ENCODE measurements around the gene ZFP82.
A peak's percentile ranks its signal among the peaks of the same experiment; 100 is the strongest.

Gene ZFP82

DNA sequence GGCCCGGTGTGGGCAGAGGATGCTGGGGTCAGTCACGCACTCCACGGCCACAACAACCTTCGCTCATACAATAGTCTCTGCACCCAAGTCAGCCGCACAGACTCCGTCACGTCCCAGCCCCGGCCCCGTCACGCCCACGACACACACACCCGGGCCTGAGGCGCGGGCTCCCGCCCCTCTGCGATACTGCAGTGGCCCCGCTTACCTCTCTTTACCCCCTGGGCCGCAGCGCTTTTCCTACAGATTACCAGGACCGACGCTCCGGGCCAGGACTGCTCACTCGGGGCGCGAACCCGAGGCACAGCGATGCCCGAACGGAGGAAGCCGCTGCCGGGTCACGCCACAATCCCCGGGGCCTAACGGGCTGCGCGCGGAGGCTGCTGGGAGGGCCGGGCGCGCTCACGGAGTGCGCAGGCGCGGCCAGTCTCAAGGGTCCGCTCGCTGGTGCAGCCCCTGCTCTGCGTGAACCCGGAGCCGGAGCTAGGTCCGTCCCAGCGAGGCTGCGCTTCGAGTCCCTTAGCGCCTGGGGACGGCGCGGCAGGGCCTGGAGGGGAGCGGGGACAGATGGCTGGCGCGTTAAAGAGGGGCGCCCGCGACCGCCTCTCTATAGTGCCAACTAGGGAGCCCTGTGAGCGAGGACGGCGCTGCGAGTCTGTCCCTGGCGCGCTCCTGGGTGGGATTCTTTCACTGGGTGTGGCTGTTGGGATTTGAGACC is at the start of gene ZFP82:
Gene ZFP82 (minus strand): TSS at position 358 of the 715 bp plus-strand sequence. CDS start 8,855 bp downstream, outside the sequence.
- peak; percentile 69 to 74 for DNase-seq

DNA sequence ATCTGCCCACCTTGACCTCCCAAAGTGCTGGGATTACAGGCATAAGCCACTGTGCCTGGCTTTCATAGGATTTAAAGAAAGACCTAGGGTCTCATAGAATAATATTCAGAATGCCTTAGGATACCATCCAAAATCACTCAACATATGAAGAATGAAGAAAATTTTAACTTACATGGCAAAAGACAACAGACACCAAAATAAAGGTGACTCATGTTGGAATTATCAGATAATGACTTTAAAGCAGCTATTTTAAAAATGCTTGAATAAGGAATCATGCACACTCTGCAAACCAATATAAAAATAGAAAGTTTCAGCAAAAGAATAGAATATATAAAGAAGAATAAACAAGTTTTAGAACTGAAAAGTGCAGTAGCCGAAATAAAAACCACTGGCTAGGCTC is 41.6 kb upstream of the ZFP82 start:
- no peak for DNase-seq

DNA sequence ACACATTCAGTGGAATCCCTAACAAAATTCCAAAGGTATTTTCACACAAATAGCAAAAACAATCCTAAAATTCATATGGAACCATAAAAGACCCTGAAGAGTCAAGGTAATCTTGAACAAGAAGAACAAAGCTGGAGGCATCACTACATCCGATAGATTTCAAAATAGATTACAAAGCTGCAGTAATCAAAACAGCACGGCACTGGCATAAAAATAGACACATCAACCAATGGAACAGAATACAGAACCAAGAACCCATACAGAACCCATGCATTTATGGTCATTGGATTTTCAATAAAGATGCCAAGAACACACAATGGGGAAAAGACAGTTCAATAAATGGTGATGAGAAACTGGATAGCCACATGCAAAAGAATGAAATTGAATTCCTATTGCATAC is 38.4 kb upstream of the ZFP82 start:
- no peak for DNase-seq

DNA sequence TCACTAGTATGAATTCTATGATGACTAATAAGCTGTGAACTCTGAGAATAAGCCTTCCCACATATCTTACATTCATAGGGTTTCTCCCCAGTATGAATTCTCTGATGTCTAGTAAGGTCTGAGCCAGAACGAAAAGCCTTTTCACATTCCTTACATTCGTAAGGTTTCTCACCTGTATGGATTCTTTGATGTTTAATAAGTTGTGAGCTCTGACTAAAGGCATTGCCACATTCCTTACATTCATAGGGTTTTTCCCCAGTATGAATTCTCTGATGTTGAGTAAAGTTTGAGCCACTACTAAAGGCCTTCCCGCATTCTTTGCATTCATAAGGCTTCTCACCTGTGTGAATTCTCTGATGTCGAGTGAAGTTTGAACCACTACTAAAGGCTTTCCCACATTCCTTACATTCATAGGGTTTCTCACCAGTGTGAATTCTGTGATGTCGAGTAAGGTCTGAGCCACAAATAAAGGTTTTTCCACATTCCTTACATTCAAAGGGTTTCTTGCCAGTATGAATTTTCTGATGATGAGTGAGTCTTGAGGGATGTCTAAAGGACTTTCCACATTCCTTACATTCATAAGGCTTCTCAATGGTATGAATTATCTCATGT is 30.7 kb upstream of the ZFP82 start:
- DNase-seq = no peak

DNA sequence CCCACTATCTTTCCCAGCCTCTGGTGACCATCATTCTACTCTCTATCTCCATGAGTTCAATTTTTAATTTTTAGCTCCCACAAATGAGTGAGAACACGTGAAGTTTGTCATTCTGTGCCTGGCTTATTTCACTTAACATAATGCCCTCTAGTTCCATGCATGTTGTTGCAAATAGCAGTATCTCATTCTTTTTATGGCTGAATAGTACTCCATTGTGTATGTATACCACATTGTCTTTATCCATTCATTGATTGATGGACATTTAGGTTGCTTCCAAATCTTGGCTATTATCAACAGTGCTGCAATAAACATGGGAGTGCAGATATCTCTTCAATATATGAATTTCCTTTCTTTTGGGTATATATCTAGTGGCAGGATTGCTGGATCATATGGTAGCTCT is 22.9 kb upstream of the ZFP82 start:
- DNase-seq = no peak

DNA sequence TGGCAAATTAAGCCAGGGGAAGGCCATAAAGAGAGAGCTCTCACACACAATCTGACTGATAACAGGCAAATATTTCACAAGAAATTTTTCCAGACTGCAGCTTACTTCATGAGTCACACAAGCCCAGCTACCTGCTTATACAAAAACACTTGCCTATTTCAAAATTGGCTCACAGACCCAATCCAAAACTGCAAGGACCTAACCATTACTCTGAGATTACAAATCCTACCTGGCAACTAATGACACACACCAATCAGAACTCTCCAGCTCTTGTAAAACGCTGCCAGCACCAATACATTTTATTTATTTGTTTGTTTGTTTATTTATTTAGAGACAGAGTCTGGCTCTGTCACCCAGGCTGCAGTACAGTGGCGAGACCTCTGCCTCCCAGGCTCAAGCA is 18.1 kb upstream of the ZFP82 start:
- no peak for DNase-seq

DNA sequence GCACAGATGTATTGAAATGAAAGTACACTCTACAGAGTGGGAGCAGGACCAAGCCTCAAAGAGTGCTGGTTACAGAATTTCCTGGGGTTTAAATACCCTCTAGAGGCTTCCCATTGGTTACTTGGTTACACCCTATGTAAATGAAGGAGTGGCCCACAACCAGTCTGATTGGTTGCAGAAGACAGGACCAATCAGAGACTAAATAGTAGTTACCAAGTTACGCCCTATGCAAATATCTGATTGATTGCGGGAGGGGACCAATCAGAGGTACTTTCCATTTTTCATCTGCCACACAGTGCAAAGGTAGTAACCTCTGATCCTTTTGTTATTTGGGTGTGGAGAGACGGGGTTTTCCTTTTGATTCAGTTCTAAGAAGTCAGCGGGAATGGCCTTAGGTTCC is 5.5 kb upstream of the ZFP82 start:
- DNase-seq = no peak

DNA sequence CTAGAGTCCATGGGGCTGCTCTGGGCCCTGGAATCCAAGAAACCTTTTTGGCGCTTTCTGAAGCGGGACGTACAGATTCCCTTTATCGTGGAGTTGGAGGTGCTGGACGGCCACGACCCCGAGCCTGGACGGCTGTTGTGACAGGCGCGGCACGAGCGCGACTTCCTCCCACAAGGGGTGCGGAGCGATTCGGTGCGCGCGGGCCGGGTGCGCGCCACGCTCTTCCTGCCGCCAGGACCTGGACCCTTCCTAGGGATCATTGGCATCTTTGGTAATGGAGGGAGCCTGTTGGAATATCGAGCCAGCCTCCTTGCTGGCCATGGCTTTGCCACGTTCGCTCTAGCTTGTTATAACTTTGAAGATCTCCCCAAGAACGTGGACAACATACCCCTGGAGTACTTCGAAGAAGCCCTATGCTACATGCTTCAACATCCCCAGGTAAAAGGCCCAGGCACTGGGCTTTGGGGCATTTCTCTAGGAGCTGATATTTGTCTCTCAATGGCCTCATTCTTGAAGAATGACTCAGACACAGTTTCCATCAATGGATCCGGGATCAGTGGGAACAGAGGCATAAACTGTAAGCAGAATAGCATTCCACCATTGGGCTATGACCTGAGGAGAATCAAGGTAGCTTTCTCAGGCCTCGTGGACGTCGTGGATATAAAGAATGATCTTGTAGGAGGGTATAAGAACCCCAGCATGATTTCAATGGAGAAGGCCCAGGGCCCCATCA is 3.5 kb upstream of the ZFP82 start:
- DNase-seq = no peak

DNA sequence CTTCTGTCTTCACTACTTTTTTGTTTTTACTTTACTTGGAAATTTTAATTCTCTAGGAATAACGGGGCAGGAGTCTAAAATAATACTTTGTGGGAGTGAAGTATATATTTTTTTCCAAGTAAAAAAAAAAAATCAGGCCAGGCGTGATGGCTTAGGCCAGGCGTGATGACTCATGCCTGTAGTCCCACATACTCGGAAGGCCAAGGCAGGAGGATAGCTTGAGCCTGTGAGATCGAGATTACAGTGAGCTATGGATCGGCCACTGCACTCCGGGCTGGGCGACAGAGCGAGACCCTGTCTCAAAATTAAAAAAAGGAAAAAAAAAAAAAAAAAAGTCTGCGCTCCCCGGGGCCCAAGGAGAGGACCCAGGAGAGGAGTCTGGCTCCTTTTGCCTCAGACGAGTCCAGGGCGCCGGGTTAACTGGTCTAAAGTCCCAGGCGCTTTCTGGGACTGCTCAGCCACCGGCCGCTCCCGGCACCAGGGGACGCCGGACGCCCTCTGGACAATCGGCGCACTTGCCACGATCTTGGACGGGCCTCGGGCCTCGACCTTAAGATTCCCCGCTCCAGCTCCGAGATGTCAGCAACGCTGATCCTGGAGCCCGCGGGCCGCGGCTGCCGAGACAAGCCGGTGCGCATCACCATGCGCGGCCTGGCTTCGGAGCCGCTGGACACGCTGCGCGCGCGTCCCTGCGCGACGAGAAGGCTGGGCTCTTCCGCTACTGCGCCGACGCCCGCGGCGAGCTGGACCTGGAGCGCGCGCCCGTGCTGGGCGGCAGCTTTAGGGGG is 2.7 kb upstream of the ZFP82 start:
- DNase-seq = no peak

DNA sequence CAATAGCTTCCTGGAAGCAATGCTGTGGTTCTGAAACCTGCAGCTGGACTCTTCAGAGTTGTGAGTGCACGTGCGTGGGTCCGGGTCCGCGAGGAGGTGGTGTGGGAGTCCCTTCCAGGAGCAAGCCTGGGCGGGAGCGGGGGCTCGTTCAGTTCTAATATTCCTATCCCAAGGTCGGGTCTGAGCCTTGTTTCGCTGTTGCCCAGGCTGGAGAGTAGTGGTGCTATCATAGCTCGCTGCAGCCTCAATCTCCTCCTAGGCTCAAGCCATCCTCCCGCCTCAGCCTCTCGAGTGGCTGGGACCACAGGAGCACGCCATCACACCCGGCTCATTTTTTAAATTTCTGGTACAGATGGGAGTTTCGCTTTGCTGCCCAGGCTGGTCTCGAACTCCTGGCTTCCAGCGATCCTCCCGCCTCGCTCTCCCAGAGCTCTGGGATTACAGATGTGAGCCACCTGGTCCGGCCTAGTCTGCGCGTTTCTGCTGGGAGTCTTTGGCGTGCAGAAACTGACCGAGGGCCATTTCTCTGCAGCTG is 625 bp downstream of the ZFP82 start:
- DNase-seq = peak in 1 of 2 donors; percentile 1

DNA sequence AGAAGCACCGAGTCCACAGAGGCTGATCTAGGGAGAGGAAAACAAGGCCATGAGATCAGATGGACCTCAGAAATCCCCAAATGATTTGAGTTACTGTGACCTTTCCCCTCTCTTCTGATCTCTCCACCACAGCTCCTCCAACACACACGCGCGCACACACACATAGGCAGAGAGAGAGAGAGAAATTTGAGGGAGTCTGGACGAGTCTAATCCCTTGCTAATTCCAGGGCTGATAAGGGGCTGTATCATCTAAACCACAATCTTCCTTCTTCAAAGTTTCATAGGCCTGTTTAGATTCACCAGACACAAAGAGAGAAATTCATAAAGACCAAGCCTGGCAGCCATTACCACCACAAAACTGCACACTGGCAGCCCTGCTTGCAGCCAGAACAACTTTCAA is 8.6 kb downstream of the ZFP82 start:
- no peak for DNase-seq

DNA sequence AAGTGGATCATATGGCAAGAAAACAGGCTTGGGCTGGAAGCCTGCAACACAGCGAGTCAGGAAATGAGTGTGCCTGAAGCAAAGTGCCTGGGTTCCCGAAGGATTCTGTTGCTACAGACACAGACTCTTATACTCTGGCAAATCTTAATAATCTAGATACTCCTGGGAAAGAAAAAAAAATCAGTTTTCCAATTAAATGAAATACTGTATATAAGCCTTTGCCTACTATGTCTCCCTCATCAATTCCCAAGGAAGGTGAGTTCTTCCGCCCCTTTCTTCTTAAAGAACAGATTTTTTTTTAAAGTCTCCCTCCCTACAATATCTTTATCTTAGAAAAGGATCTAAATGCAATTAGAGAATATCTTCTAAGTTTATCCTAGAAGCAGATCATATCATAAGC is 10.3 kb downstream of the ZFP82 start:
- DNase-seq = no peak

DNA sequence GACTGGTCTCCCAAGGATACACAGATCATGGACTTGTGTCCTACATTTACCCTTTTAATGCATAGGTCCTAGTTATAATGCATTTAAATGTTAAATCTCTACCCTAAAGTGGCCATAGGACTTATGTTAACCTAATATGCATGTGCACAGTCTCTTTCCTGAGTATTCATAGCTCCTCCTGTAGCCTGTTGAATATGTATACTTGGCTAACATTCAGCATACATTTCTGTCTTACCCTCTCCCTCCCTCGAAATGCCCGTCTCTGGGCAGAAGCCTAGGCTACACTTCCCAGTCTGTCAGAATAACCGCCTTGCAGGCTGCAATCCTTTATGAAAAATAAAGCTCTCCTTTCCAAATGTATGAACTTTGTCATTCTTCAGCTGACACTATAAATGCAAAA is 13.9 kb downstream of the ZFP82 start:
- no peak for DNase-seq

DNA sequence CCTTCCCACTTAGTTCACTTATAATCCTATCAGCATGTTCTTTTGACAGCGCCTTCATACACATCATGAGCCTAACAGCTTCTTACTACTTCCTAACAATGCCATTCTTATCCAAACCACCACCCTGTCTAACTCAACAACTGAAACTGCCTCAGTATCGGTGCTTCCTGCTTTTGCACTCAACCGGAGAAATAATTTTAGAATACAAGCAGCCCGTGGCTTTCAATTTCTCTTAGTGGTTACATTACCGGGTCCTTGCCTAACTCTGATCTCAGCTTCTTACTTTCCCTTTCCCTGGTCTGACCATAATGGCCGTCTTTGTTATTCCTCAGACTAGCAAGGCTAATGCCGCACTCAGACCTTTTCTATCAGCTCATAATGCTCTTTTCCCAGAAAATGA is 17.0 kb downstream of the ZFP82 start:
- DNase-seq = no peak

DNA sequence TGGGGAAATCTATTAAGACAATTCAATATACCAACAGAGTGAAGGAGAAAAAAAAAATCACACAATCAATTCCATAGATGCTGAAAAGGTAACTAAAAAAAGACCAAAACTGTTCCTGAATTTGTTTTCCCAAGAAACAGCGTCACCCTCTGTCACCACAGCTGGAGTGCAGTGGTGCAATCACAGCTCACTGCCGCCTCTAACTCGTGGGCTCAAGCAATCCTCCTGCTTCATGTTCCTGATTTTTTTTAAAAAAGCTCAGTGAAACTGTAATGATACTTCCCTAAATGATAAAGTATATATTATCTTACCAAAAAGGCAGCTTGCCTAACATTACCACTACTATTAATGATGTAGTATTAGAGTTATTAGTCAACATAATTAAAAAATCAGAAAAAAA is 19.9 kb downstream of the ZFP82 start:
- DNase-seq = no peak

DNA sequence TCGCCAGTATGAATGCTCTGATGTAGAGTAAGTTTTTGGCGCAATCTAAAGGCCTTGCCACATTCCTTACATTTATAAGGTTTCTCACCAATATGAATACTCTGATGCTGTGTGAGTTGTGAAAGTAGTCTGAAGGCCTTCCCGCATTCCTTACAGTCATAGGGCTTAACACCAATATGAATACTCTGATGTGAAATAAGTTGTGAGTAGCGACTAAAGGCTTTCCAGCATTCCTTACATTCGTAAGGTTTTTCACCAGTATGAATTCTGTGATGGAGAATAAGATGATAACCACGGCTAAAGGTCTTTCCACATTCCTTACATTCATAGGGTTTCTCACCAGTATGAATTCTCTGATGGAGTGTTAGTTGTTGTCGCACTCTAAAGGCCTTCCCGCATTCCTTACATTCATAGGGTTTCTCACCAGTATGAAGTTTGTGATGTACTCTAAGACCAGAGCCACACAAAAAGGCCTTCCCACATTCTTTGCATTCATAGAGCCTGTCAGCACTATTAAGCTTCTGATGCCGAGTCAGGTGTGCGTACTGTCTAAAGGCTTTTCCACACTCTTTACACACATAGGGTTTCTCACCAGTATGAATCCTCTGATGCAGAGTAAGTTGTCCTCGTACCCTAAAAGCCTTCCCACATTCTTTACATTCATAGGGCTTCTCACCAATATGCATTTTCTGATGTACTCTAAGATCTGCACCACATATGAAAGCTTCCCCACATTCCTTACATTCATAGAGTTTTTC is 25.3 kb downstream of the ZFP82 start:
- no peak for DNase-seq

DNA sequence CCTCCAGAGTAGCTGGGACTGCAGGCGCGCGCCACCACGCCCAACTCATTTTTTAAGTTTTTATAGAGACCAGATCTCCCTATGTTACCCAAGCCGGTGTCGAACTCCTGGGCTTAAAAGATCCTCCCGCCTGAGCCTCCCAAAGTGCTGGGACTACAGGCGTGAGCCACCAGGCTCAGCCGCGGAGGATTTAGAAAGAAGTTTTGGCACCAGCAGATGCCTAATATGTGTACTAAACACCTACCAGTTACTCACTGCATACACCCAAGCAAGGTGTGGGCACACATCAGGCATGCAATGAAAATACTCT is 39.0 kb downstream of the ZFP82 start:
- DNase-seq = no peak

DNA sequence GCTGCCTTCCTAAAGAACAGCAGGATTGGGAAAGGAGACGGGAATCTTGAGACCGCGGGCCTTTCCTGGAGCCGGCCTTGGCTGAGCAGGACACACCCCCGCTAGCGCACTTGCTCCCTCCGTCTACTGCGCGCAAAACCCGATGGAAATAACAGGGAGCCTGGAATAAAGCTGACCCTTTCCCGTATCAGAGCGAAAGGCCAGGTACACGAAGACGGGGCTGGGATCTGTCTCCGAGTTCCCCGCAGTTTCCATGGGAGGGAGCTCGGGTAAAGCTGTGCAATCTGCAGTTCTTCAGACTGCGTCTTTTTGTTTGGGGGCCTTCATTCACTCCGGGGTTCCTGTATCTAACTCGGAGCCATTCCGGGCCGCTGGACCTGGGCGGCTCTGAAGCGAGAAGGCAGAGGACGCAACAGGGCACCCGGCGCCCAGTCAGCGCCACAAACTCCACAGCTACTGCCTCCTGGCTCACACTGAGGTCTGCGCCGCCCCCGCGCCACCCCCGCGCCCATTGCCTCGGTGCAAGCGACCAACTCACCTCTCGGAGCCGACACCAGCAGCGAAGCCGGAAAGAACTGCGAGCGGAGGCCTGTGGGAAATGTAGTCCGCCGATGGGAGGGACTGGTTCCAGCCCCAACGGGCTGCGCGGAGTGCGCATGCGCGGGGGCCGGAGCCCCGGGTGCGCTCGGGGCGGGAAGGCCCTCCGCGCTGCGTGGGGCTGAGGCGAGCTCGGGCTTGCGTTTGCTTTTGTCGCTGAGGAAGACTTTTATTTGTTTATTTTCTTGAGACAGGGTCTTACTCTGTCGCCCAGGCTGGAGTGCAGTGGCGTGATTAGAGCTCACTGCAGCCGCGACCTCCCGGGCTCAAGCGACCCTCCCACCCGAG is 39.6 kb downstream of the ZFP82 start, which contains the start of gene ZFP14:
Gene ZFP14 (minus strand): TSS at position 577 of the 885 bp plus-strand sequence. CDS start 11,309 bp downstream, outside the sequence.
- peak; percentile 96 for DNase-seq

DNA sequence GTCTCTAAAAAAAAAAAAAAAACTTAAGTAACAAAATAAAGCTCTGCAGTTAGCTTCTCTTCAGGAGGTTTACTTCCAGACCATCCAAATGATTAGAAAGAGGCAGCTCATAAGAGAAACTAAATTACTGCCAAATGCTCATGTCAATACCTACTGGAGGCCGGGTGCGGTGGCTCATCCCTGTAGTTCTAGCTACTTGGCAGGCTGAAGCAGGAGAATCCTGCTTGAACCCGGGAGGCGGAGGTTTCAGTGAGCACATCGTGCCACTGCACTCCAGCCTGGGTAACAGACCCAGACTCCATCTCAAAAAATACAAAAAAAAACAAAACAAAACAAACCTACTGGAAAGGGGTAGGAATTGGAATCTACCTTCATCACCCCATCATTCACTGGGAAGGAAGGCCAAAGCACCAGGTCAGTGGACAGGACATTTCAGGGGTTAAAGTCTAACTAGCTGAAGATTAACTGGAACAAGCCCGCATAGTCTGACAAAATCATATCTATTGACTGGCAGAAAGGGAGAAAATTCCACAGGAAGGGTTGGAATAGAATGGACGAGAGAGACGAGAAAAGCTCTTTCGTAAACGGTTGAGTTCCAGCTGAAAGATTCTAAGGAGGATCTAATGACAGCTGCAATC is 40.8 kb downstream of the ZFP82 start:
- DNase-seq = no peak

DNA sequence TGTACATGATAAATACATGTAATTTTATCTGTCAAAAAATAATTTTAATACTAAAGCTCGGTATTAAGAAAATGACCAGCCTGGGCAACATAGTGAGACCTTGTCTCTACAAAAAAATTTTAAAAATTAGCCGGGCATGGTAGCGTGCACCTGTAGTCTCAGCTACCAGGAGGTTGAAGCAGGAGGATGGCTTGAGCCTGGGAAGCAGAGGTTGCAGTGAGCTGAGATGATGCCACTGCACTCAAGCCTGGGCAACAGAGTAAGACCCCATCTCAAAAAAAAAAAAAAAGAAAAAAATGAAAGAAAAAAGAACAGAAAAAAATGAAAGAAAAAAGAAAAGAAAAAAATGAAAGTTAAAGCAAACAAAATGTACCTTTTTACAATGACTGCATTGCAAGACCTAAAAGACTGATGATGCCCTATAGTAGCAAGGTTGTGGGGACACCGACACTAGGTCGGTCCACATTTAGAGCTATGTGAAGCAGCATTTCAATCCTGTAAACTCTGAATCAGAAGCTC is 44.7 kb downstream of the ZFP82 start:
- no peak for DNase-seq

DNA sequence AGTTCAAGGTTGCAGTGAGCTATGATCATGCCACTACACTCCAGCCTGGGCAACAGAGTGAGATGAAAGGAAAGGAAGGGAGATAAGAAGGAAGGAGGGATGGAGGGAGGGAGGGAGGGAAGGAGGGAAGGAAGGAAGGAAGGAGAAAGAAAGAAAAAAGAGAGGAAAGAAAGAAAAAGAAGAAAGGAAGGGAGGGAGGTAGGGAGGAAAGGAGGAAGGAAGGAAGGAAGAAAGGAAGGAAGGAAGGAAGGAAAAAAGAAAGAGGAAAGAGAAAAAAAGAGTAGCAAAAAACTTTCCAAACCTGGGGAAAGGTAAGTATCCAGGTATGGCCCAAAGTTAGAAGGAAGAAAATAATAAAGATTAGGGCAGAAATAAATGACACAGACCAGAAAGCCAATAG is 46.6 kb downstream of the ZFP82 start:
- DNase-seq = no peak

Data from activated CD4-positive, alpha-beta T cell treated with anti-CD3 and anti-CD28 coated beads for 4 hours (primary cell).